Endothelial cell of umbilical vein (primary cell): ENCODE data around the gene MIOS. TPM values are rescaled to one million over a fixed set of nuclear protein-coding genes. Genes with fewer than 3 reads are reported as not detected.

Experiments
- BruUV-seq: library from RNA; stranded (reverse); fragments of 400-500 nt; replicated peaks from 2 replicates; lab custom pipeline; 2021; lab: Mats Ljungman, UMichigan
- CTCF ChIA-PET: fragments of 300-600, 350-600 bp; sonication (Branson Sonifier 250); formaldehyde crosslinking; loops from one replicate; lab custom pipeline; 2021; ENCODE audit warnings: antibody characterized with exemption, inconsistent platforms; lab: Charles Lee
- POLR2A ChIA-PET: fragments of 300-600, 350-600 bp; sonication (Branson Sonifier 250); formaldehyde crosslinking; loops from one replicate; lab custom pipeline; 2021; ENCODE audit warnings: antibody characterized with exemption, inconsistent platforms; lab: Charles Lee
- DNase-seq: peaks from one replicate; pipeline ENCODE4 v3.0.0-alpha.2; 2011; ENCODE audit warnings: low read depth, low spot score
- FAIRE-seq: peaks from 2 replicates; lab custom pipeline; 2011; peaks lifted over from hg19 to GRCh38; lab: Jason Lieb, UNC
- H2AFZ ChIP-seq: 2 replicates; pipeline ENCODE4 v1.6.0; 2012; ENCODE audit warnings: low read depth, low read length, control low read depth, inconsistent platforms
- H3K27ac ChIP-seq: 2 replicates; pipeline ENCODE4 v1.5.1; 2011; ENCODE audit warnings: low read depth, mild to moderate bottlenecking, control low read depth, low read length, moderate library complexity; ENCODE audit not compliant: insufficient read depth
- H3K27me3 ChIP-seq, 2 experiments: 2 replicates each; pipeline versions ENCODE4 v1.6.0 to v1.6.1; 2011; ENCODE audit warnings: low read length in 2 of 2, mixed read lengths in 1 of 2; ENCODE audit not compliant: control insufficient read depth in 2 of 2, insufficient read depth in 2 of 2
- H3K36me3 ChIP-seq, 2 experiments: 2 replicates in 1 of 2; 3 replicates in 1 of 2; pipeline ENCODE4 v1.5.1; 2011; ENCODE audit warnings: low read length in 2 of 2, mild to moderate bottlenecking in 1 of 2, moderate library complexity in 1 of 2; ENCODE audit not compliant: control insufficient read depth in 2 of 2, insufficient read depth in 2 of 2; ENCODE audit errors: extremely low read depth in 1 of 2
- H3K4me1 ChIP-seq: 3 replicates; pipeline ENCODE4 v1.5.1; 2011; ENCODE audit warnings: mild to moderate bottlenecking, low read length; ENCODE audit not compliant: control insufficient read depth, insufficient read depth; ENCODE audit errors: extremely low read depth
- H3K4me2 ChIP-seq: 2 replicates; pipeline ENCODE4 v1.6.1; 2011; ENCODE audit warnings: low read length, control low read depth, mixed read lengths; ENCODE audit not compliant: insufficient read depth
- H3K4me3 ChIP-seq, 3 experiments: fragments of 200-600 bp in 1 of 3; sonication (generic), shearing (Covaris generic) in 1 of 3; replicated peaks in 1 of 3; 2 replicates each; pipeline ENCODE4 v1.5.1; 2011 to 2016; ENCODE audit warnings: control low read depth in 3 of 3, low read length in 3 of 3, mild to moderate bottlenecking in 2 of 3, inconsistent platforms in 1 of 3, low read depth in 1 of 3, moderate library complexity in 1 of 3; ENCODE audit not compliant: insufficient read depth in 1 of 3
- H3K79me2 ChIP-seq: 2 replicates; pipeline ENCODE4 v1.6.0; 2012; ENCODE audit warnings: low read length, inconsistent platforms; ENCODE audit not compliant: control insufficient read depth, insufficient read depth
- H3K9ac ChIP-seq: replicated peaks from 2 replicates; pipeline ENCODE3; 2011; ENCODE audit warnings: low read length, control low read depth; ENCODE audit not compliant: insufficient read depth; ENCODE audit errors: extremely low read depth
- H3K9me1 ChIP-seq: replicated peaks from 3 replicates; pipeline ENCODE4 v1.6.0; 2011; ENCODE audit warnings: mild to moderate bottlenecking, low read length; ENCODE audit not compliant: control insufficient read depth, insufficient read depth; ENCODE audit errors: extremely low read depth
- H3K9me3 ChIP-seq: replicated peaks from 2 replicates; pipeline ENCODE4 v1.5.1; 2012; ENCODE audit warnings: low read length, inconsistent platforms; ENCODE audit not compliant: control insufficient read depth, insufficient read depth
- H4K20me1 ChIP-seq: replicated peaks from 2 replicates; pipeline ENCODE3; 2011; ENCODE audit warnings: mild to moderate bottlenecking, low read length; ENCODE audit not compliant: control insufficient read depth, insufficient read depth; ENCODE audit errors: extremely low read depth
- CTCF ChIP-seq, 2 donors: IDR thresholded peaks; 1 replicate in 1 of 2; 2 replicates in 1 of 2; pipeline ENCODE4 v1.5.1; 2011; ENCODE audit warnings: low read length in 2 of 2, mild to moderate bottlenecking in 2 of 2, moderate library complexity in 2 of 2, control low read depth in 1 of 2, inconsistent platforms in 1 of 2, low read depth in 1 of 2; ENCODE audit not compliant: insufficient read depth in 1 of 2; ENCODE audit errors: extremely low read depth in 1 of 2
- EZH2 ChIP-seq: IDR thresholded peaks from 2 replicates; pipeline ENCODE4 v1.6.1; 2012; ENCODE audit warnings: borderline replicate concordance, low read depth, mild to moderate bottlenecking, moderate library complexity, low read length, inconsistent platforms; ENCODE audit not compliant: severe bottlenecking
- FOS ChIP-seq: IDR thresholded peaks from 2 replicates; pipeline ENCODE4 v1.6.1; 2011; ENCODE audit warnings: mild to moderate bottlenecking, low read length, moderate library complexity, borderline replicate concordance; ENCODE audit not compliant: insufficient read depth
- GATA2 ChIP-seq: IDR thresholded peaks from 2 replicates; pipeline ENCODE4 v1.7.0; 2011; ENCODE audit warnings: low read depth, mild to moderate bottlenecking, moderate library complexity, mixed read lengths, low read length; ENCODE audit not compliant: insufficient read length, insufficient read depth
- JUN ChIP-seq: IDR thresholded peaks from 2 replicates; pipeline ENCODE4 v1.6.1; 2011; ENCODE audit warnings: borderline replicate concordance, low read depth; ENCODE audit not compliant: insufficient read length, insufficient read depth
- MAX ChIP-seq: IDR thresholded peaks from 2 replicates; pipeline ENCODE4 v1.6.1; 2011; ENCODE audit not compliant: insufficient read depth, insufficient read length
- MYC ChIP-seq: IDR thresholded peaks from one replicate; pipeline ENCODE4 v1.6.1; 2011; ENCODE audit warnings: mild to moderate bottlenecking, low read depth, low read length
- POLR2A ChIP-seq: IDR thresholded peaks from 2 replicates; pipeline ENCODE4 v1.6.1; 2012; ENCODE audit warnings: low read depth, mild to moderate bottlenecking, control low read depth, low read length
- POLR2AphosphoS5 ChIP-seq: IDR thresholded peaks from 2 replicates; pipeline ENCODE4 v1.6.1; 2012; ENCODE audit warnings: low read depth, mild to moderate bottlenecking, control low read depth, low read length, moderate library complexity; ENCODE audit not compliant: insufficient read depth
- dilution Hi-C: fragments of 300-500 bp; cut with MboI; formaldehyde crosslinking; loops from one replicate; pipeline ENCODE4 v1.15.0; 2019; ENCODE audit warnings: low sequenced_read_pairs; ENCODE audit not compliant: extremely low pct_ligation_motif_present
- intact Hi-C: fragments of 100-400 bp; cut with micrococcal nuclease; formaldehyde crosslinking; loops from one replicate; pipeline ENCODE4 v1.10.0; 2022
- polyA plus RNA-seq, 4 experiments: library from polyadenylated mRNA; depleted of rRNA in 3 of 4; stranded (reverse) in 3 of 4; unstranded in 1 of 4; fragments of >200 nt; gene quantifications; 2 replicates each; pipeline versions ENCODE4 v1.2.1 to v1.2.3, GENCODE V29; 2011 to 2012; ENCODE audit warnings: missing spikeins in 1 of 4
- total RNA-seq: library from RNA; stranded (reverse); gene quantifications from 2 replicates; pipeline ENCODE4 v1.2.3, GENCODE V29; 2021

Gene MIOS
- total and polyA plus RNA-seq, 2 donors (not counting 3 experiments of a cell fraction or from before 2014, with no cell fraction given) = 8.5 to 16.8 TPM

- CTCF ChIA-PET = interaction anchor here (0.7 to 2.9 kb wide), 14 partner anchors 10 to 701 kb away, joined by 3 to 49 read pairs (median 8); no protein-coding TSS in a partner anchor
These were observed 28.8 kb downstream of the MIOS start for GRCh38 chr7:7595451-7595850.

More at GRCh38 chr7:7595451-7595850, 28.8 kb downstream of the MIOS start:
- Histone ChIP-seq H3K4me1 (no peaks in the 10 kb centered on the region), H3K4me2 (no peak overlapping the region), H3K9me1 (no peaks in the 10 kb centered on the region), H3K27ac (no peak overlapping the region), H3K36me3 (no peaks in the 10 kb centered on the region), H2AFZ (no peak overlapping the region), H3K9me3 (no peaks in the 10 kb centered on the region), H3K27me3 (no peaks in the 10 kb centered on the region), H3K9ac (no peak overlapping the region), H4K20me1 (no peaks in the 10 kb centered on the region), H3K79me2 (no peaks in the 10 kb centered on the region), H3K4me3 (no peak overlapping the region)
- no TSS peak for BruUV-seq
- POLR2A ChIA-PET = no interaction called here
- FAIRE-seq = no peak
- peak; percentile 41 for DNase-seq
- TF ChIP-seq MAX = no peak
- TF ChIP-seq GATA2 = no peak
- TF ChIP-seq JUN = no peak
- no peak for TF ChIP-seq MYC
- TF ChIP-seq FOS = no peak
- TF ChIP-seq POLR2A = no peak
- no peak for TF ChIP-seq EZH2
- TF ChIP-seq POLR2AphosphoS5 = no peak
- no peak for TF ChIP-seq CTCF (IDR thresholded peaks at IDR 0.05; ENCODE audit: extremely low read depth in 1 of 2, insufficient read depth in 1 of 2, low read depth in 1 of 2, low read length in 2 of 2)
- dilution Hi-C loops = no loop called here
- intact Hi-C loops = loop anchor here (1.0 to 5.0 kb wide), 5 partner anchors 42 to 701 kb away; no protein-coding TSS in a partner anchor
